Keratinocyte (primary cell): ENCODE data around the gene UNG.

ENCODE experiments used
- EZH2 ChIP-seq: IDR thresholded peaks from one replicate; pipeline ENCODE4 v1.6.1; 2012; ENCODE audit warnings: inconsistent platforms, mild to moderate bottlenecking, low read length, moderate library complexity
- TF ChIP-seq, protein P1 (sequence below), 3 experiments: IDR thresholded peaks in 1 of 3; conservative IDR thresholded peaks in 1 of 3; optimal IDR thresholded peaks in 1 of 3; 2 replicates in 2 of 3; 3 replicates in 1 of 3; pipeline versions ENCODE3 to v1.5.1; 2011; ENCODE audit warnings: low read length in 3 of 3, mild to moderate bottlenecking in 3 of 3, moderate library complexity in 2 of 3, control low read depth in 1 of 3, inconsistent platforms in 1 of 3; ENCODE audit not compliant: insufficient read depth in 2 of 3; ENCODE audit errors: extremely low read depth in 1 of 3

DNA sequence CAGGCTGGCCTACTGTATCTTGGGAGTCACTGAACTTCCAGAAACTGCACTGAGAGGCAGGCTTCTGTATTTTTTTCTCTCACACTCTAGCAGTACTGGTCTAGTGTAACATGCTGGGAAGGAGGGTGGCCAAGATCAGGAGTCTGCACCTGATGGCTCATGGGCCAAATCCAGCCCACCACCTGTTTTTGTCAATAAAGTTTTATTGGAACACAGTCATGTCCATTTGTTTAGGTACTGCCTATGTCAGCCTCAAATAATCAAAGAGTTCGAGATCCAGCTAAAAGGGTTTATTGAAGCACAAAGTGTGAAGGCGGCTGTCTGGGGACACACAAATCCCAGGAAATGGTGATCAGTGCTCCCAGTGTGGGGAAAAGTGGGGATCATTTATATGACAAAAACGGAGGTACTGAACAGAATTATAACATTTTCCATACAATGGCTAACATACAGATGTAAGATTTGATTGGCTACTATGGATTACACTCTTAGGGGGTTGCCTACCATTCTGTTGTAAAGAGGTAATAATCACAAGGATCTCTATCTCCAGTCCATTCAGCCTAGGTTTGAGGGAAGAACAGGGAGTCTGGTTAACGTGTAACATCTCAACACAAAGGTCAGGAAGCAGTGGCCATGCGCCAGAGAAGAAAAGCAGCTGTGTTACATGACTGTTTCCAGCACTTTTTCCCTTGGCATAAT is 32.1 kb upstream of the UNG start:
- TF ChIP-seq, protein P1, sequence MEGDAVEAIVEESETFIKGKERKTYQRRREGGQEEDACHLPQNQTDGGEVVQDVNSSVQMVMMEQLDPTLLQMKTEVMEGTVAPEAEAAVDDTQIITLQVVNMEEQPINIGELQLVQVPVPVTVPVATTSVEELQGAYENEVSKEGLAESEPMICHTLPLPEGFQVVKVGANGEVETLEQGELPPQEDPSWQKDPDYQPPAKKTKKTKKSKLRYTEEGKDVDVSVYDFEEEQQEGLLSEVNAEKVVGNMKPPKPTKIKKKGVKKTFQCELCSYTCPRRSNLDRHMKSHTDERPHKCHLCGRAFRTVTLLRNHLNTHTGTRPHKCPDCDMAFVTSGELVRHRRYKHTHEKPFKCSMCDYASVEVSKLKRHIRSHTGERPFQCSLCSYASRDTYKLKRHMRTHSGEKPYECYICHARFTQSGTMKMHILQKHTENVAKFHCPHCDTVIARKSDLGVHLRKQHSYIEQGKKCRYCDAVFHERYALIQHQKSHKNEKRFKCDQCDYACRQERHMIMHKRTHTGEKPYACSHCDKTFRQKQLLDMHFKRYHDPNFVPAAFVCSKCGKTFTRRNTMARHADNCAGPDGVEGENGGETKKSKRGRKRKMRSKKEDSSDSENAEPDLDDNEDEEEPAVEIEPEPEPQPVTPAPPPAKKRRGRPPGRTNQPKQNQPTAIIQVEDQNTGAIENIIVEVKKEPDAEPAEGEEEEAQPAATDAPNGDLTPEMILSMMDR (optimal IDR thresholded peaks at IDR 0.05 in 1 of 3, IDR thresholded peaks at IDR 0.05 in 1 of 3, conservative IDR thresholded peaks at IDR 0.05 in 1 of 3; ENCODE audit: extremely low read depth in 1 of 3, insufficient read depth in 2 of 3, low read length in 3 of 3) = no peak
- TF ChIP-seq EZH2 = no peak
